Neural cell (in vitro differentiated cells): ENCODE measurements around the gene ALDH16A1. TPM values are rescaled to one million over a fixed set of nuclear protein-coding genes. Genes with fewer than 3 reads are reported as not detected.

ENCODE experiments used
- H2AFZ ChIP-seq: fragments of 200-600, 300-800 bp; sonication (generic), shearing (Covaris generic); 2 replicates; pipeline ENCODE4 v1.6.0; 2014; ENCODE audit warnings: low read depth, mild to moderate bottlenecking, antibody characterized with exemption, low read length, moderate library complexity
- H3F3A ChIP-seq: fragments of 200-600 bp; shearing (Covaris generic); 2 replicates; pipeline ENCODE4 v1.6.1; 2016; ENCODE audit warnings: mild to moderate bottlenecking, moderate library complexity, mixed read lengths, antibody characterized with exemption, low read length; ENCODE audit not compliant: insufficient read depth, poor library complexity, severe bottlenecking
- H3K27ac ChIP-seq: fragments of 200-600, 300-800 bp; sonication (generic), shearing (Covaris generic); 2 replicates; pipeline ENCODE4 v1.5.1; 2014; ENCODE audit warnings: mild to moderate bottlenecking, low read length, moderate library complexity
- H3K27me3 ChIP-seq: fragments of 300-800, 200-600 bp; sonication (generic), shearing (Covaris generic); 2 replicates; pipeline ENCODE4 v1.6.0; 2014; ENCODE audit warnings: mild to moderate bottlenecking, low read depth, low read length, moderate library complexity; ENCODE audit not compliant: insufficient read depth
- H3K36me3 ChIP-seq: fragments of 300-800, 200-600 bp; sonication (generic), shearing (Covaris generic); 2 replicates; pipeline ENCODE4 v1.5.1; 2014; ENCODE audit warnings: mild to moderate bottlenecking, antibody characterized with exemption, low read length, moderate library complexity; ENCODE audit not compliant: insufficient read depth
- H3K4me2 ChIP-seq: fragments of 300-800, 200-600 bp; sonication (generic), shearing (Covaris generic); 2 replicates; pipeline ENCODE4 v1.6.0; 2014; ENCODE audit warnings: mild to moderate bottlenecking, low read length
- H3K4me3 ChIP-seq: fragments of 300-800, 200-600 bp; sonication (generic), shearing (Covaris generic); 2 replicates; pipeline ENCODE4 v1.5.1; 2014; ENCODE audit warnings: mild to moderate bottlenecking, low read length, moderate library complexity
- H3K79me2 ChIP-seq: fragments of 200-600 bp; shearing (Covaris generic); replicated peaks from 2 replicates; pipeline ENCODE4 v1.6.0; 2014; ENCODE audit warnings: mild to moderate bottlenecking, low read length, moderate library complexity; ENCODE audit not compliant: insufficient read depth
- H3K9ac ChIP-seq: fragments of 300-800, 200-600 bp; sonication (generic), shearing (Covaris generic); 2 replicates; pipeline ENCODE4 v1.6.1; 2016; ENCODE audit warnings: mild to moderate bottlenecking, low read length, mixed read lengths
- H3K9me2 ChIP-seq: fragments of 200-600 bp; shearing (Covaris generic); 2 replicates; pipeline ENCODE4 v1.6.1; 2016; ENCODE audit warnings: mild to moderate bottlenecking, low read length, mixed read lengths; ENCODE audit not compliant: insufficient read depth
- H3K9me3 ChIP-seq: fragments of 200-600, 300-800 bp; sonication (generic), shearing (Covaris generic); 2 replicates; pipeline ENCODE4 v1.6.1; 2016; ENCODE audit warnings: mild to moderate bottlenecking, mixed run types, low read length, moderate library complexity, mixed read lengths
- H4K20me1 ChIP-seq: fragments of 200-600 bp; shearing (Covaris generic); 2 replicates; pipeline ENCODE4 v1.6.1; 2016; ENCODE audit warnings: mild to moderate bottlenecking, mixed run types; ENCODE audit not compliant: insufficient read depth
- EP300 ChIP-seq: fragments of 450-650 bp; conservative IDR thresholded peaks from 2 replicates; pipeline ENCODE4 v1.6.1; 2014; ENCODE audit warnings: antibody characterized with exemption, mild to moderate bottlenecking, moderate library complexity; ENCODE audit not compliant: poor library complexity, severe bottlenecking
- EZH2 ChIP-seq: fragments of 200-600, 300-800 bp; shearing (Covaris generic), sonication (generic); IDR thresholded peaks from 2 replicates; pipeline ENCODE4 v1.6.1; 2014; ENCODE audit warnings: antibody characterized with exemption, low read length, borderline replicate concordance, mild to moderate bottlenecking; ENCODE audit not compliant: insufficient read depth, poor library complexity, severe bottlenecking
- MXI1 ChIP-seq: fragments of 450-650 bp; conservative IDR thresholded peaks from 2 replicates; pipeline ENCODE4 v1.6.1; 2014; ENCODE audit warnings: antibody characterized with exemption, mild to moderate bottlenecking; ENCODE audit not compliant: poor library complexity, severe bottlenecking
- POLR2AphosphoS5 ChIP-seq: IDR thresholded peaks from 2 replicates; pipeline ENCODE4 v1.6.1; 2012
- RAD21 ChIP-seq: fragments of 450-650 bp; conservative IDR thresholded peaks from 2 replicates; pipeline ENCODE4 v1.6.1; 2014; ENCODE audit warnings: antibody characterized with exemption, mild to moderate bottlenecking, moderate library complexity
- SMC3 ChIP-seq: fragments of 450-650 bp; conservative IDR thresholded peaks from 2 replicates; pipeline ENCODE4 v1.6.1; 2014; ENCODE audit warnings: antibody characterized with exemption, mild to moderate bottlenecking, moderate library complexity; ENCODE audit not compliant: poor library complexity
- TAF1 ChIP-seq: IDR thresholded peaks from 2 replicates; pipeline ENCODE4 v1.6.1; 2012; ENCODE audit warnings: low read depth
- polyA plus RNA-seq: library from polyadenylated mRNA; depleted of rRNA; stranded (reverse); fragments of >200 nt; gene quantifications from 2 replicates; pipeline ENCODE4 v1.2.3, GENCODE V29; 2014
- TF ChIP-seq, protein P1 (sequence below): fragments of 450-650 bp; IDR thresholded peaks from 2 replicates; pipeline ENCODE4 v1.5.1; 2014; ENCODE audit warnings: antibody characterized with exemption, mild to moderate bottlenecking, moderate library complexity; ENCODE audit not compliant: poor library complexity, severe bottlenecking
- TF ChIP-seq, protein P2 (sequence below): IDR thresholded peaks from 2 replicates; pipeline ENCODE4 v1.6.1; 2012; ENCODE audit warnings: borderline replicate concordance

Gene ALDH16A1
- polyA plus RNA-seq, 1 donor from 2014 or later: 13.5 TPM

DNA sequence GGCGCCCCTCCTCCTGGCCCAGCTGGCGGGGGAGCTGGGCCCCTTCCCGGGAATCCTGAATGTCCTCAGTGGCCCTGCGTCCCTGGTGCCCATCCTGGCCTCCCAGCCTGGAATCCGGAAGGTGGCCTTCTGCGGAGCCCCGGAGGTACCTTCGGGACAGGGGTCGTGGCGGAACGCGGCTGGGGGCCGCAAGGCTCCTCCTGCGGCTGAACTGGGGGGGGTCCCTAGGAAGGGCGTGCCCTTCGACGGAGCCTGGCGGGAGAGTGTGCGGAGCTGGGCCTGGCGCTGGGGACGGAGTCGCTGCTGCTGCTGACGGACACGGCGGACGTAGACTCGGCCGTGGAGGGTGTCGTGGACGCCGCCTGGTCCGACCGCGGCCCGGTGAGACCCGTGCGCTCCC, 8.6 kb downstream of the ALDH16A1 start:
- no peaks in the 10 kb centered on the region for H3K27me3 ChIP-seq
- H3K9me2 ChIP-seq: no peaks in the 10 kb centered on the region
- H3K9ac ChIP-seq: no peak overlapping the region
- H3K4me3 ChIP-seq: no peak overlapping the region
- TF ChIP-seq POLR2AphosphoS5 (no peak), SMC3 (no peak), RAD21 (no peak)
- TF ChIP-seq, protein P1, sequence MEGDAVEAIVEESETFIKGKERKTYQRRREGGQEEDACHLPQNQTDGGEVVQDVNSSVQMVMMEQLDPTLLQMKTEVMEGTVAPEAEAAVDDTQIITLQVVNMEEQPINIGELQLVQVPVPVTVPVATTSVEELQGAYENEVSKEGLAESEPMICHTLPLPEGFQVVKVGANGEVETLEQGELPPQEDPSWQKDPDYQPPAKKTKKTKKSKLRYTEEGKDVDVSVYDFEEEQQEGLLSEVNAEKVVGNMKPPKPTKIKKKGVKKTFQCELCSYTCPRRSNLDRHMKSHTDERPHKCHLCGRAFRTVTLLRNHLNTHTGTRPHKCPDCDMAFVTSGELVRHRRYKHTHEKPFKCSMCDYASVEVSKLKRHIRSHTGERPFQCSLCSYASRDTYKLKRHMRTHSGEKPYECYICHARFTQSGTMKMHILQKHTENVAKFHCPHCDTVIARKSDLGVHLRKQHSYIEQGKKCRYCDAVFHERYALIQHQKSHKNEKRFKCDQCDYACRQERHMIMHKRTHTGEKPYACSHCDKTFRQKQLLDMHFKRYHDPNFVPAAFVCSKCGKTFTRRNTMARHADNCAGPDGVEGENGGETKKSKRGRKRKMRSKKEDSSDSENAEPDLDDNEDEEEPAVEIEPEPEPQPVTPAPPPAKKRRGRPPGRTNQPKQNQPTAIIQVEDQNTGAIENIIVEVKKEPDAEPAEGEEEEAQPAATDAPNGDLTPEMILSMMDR: no peak
- TF ChIP-seq, protein P2, sequence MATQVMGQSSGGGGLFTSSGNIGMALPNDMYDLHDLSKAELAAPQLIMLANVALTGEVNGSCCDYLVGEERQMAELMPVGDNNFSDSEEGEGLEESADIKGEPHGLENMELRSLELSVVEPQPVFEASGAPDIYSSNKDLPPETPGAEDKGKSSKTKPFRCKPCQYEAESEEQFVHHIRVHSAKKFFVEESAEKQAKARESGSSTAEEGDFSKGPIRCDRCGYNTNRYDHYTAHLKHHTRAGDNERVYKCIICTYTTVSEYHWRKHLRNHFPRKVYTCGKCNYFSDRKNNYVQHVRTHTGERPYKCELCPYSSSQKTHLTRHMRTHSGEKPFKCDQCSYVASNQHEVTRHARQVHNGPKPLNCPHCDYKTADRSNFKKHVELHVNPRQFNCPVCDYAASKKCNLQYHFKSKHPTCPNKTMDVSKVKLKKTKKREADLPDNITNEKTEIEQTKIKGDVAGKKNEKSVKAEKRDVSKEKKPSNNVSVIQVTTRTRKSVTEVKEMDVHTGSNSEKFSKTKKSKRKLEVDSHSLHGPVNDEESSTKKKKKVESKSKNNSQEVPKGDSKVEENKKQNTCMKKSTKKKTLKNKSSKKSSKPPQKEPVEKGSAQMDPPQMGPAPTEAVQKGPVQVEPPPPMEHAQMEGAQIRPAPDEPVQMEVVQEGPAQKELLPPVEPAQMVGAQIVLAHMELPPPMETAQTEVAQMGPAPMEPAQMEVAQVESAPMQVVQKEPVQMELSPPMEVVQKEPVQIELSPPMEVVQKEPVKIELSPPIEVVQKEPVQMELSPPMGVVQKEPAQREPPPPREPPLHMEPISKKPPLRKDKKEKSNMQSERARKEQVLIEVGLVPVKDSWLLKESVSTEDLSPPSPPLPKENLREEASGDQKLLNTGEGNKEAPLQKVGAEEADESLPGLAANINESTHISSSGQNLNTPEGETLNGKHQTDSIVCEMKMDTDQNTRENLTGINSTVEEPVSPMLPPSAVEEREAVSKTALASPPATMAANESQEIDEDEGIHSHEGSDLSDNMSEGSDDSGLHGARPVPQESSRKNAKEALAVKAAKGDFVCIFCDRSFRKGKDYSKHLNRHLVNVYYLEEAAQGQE: no peak
- no peak overlapping the region for H3K4me2 ChIP-seq
- H2AFZ ChIP-seq: no peak overlapping the region
- no peak overlapping the region for H3K27ac ChIP-seq
- H3K36me3 ChIP-seq: no peaks in the 10 kb centered on the region
- no peaks in the 10 kb centered on the region for H3K9me3 ChIP-seq
- no peaks in the 10 kb centered on the region for H3F3A ChIP-seq
- no peaks in the 10 kb centered on the region for H3K79me2 ChIP-seq
- no peaks in the 10 kb centered on the region for H4K20me1 ChIP-seq

DNA sequence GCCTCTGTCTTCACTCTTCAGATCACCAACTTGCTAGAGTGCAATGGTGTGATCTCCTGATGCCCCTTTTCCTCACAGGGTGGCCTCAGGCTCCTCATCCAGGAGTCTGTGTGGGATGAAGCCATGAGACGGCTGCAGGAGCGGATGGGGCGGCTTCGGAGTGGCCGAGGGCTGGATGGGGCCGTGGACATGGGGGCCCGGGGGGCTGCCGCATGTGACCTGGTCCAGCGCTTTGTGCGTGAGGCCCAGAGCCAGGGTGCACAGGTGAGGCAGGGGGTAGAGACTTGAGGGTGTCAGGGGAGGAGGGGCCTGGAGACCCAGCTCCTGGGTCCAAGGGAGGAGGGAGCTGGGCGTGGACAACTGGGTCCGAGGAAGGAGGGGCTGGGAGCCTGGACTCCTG, 9.5 kb downstream of the ALDH16A1 start:
- no peaks in the 10 kb centered on the region for H4K20me1 ChIP-seq
- H3K4me2 ChIP-seq: no peak overlapping the region
- H3K9ac ChIP-seq: no peak overlapping the region
- H3K9me3 ChIP-seq: no peaks in the 10 kb centered on the region
- H3K9me2 ChIP-seq: no peaks in the 10 kb centered on the region
- no peak overlapping the region for H3K27ac ChIP-seq
- H3K27me3 ChIP-seq: no peaks in the 10 kb centered on the region
- H3F3A ChIP-seq: no peaks in the 10 kb centered on the region
- no peaks in the 10 kb centered on the region for H3K79me2 ChIP-seq
- H3K4me3 ChIP-seq: no peak overlapping the region
- H3K36me3 ChIP-seq: no peaks in the 10 kb centered on the region
- no peak overlapping the region for H2AFZ ChIP-seq
- no peak for TF ChIP-seq EZH2
- TF ChIP-seq TAF1: no peak
- TF ChIP-seq MXI1: no peak
- TF ChIP-seq RAD21: no peak
- TF ChIP-seq SMC3: no peak
- no peak for TF ChIP-seq EP300
